ENCODE results near the gene TRABD2B.

GRCh38 chr1:47817861-47818260 lies 179.3 kb downstream of the TRABD2B start:
- TF ChIP-seq CTCF (IDR thresholded peaks at IDR 0.05; ENCODE audit: borderline replicate concordance, extremely low read depth, low read length, poor library complexity, severe bottlenecking): no peak
- TF ChIP-seq EZH2 (IDR thresholded peaks at IDR 0.05; ENCODE audit: borderline replicate concordance, low read depth, low read length, severe bottlenecking): no peak

Data from DND-41 (cell line).